ENCODE results near the gene HID1.
A peak's percentile ranks its signal among the peaks of the same experiment; 100 is the strongest.
"Not testable (repeated sequence)": the region's sequence is repeated elsewhere in the genome, so short reads cannot be mapped to it uniquely, and the experiment has no call there.

HID1 gene

DNA sequence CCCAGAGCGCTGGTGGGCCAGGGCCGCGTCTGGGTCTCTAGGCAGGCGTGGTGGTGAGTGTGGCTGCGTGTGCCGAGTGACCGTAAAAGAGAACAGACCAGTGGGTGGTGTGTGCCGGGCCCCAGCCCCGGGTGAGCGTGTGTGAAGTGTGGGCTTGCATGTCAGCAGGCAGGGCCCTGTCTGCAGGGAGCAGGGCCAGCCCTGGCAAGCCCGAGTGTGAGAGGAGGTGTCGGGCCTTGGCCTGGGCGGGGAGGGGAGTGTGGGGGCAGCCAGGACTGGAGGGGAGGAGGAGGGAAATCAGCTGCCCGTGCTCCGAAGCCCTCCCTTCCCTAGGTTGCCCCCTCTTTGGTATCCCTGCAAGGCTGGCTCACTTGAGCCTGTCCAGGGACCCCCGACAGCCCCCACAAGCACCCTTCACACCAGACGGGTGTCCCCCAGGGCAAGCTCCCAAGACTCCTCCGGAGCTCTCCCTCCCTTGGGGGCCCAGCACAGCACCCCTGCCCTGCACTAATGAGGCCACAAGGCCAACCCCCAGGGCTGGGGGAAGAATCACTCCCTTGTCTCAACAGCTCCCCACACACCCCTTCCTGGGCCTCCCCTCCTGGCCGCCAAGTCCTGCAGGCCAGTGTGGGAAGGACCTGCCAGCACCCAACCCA, 51.4 kb downstream of the HID1 start:
- DNase-seq, result no peak

DNA sequence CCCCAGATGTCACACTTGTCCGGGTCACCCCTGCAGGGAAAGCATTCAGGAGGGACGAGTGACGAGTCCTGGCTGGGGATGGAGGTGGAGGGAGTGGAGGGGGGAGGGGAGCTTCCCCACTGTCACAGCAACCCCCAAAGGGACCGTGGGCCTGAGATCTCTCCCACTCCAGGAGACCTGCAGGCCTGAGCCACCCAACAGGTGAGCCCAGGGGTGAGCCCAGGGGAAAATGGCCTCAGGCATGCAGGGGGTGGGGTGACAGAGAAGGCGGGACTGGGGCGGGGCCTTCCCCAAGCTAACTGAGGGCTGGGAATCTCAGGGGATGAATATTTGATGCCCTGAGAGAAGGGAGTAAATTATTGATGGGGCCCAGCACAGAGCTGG, 51.9 kb downstream of the HID1 start:
- DNase-seq, result no peak

DNA sequence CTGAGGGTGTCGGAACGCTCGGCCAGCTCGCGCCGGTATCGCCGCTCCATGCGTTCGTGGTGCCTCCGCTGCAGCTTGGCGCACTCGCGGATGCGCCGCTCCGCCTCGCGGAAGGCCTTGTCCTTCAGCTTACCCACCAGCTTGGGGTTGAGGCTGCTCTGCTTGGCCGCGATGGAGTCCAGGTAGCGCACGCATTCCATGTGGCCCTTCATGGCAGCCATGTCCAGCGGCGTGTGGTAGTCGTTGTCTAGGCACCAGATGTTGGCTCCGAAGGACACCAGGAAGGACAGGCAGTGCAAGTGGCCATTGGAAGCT, 52.3 kb downstream of the HID1 start:
- DNase-seq, result no peak

DNA sequence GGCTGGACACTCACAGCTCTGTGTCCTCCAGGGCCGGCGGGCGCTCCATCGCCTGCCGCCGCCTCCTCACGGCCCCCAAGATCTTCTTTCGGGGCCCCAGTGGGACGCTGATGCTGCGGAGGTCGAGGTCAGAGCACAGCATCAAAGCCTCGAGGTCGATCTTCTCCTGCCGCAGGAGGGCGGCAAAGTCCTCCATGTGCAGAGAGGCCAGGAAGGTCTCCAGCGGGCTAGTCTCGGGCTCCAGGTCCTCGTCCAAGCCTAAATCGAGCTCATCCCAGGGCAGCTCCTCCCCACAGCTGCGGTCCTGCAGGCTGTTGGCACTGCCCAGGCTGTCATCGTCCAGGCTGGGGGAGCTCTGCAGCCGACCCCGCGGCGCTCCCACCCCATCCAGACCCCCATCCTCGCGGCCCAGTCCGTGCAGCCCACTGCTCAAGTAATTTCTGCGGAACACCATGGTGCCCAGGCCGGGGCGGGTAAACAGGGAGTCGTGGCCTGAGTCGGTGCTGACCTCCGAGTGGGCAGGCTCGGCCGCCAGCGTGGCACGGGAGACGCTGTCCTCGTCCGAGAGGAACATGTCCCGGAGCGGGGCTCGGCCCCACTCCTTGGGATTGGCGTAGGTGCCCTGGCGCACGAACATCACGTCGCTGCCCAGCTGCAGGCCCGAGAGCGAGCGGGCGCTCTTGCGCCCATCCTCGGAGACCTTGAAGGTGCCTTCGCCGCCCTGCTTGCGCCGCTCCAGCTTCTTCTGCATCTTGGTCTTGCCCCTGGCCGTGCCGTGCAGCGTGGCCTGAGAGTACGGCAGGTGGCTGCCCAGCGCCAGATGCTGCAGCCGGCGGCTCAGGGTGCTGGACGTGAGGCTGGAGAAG, 52.9 kb downstream of the HID1 start:
- DNase-seq, result peak; percentile 6

DNA sequence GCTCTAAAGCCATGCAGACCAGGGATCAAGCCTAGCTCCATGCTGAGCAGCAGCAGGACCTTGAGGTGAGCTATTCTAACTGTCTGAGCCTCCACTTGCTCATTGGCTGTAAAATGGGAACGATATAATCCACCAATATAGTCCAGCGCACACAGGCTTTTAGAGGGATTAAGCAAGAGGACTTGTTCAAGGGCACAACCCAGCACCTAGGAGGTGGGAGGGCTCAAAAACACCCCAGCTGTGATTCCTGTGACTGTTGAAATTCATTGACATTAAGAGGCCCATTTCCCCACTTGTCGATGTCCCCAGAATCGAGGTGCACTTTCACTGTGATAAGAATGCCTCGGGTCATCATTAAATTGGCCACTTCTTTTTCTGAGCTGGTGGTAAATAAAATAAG, 53.7 kb downstream of the HID1 start:
- DNase-seq, result no peak

DNA sequence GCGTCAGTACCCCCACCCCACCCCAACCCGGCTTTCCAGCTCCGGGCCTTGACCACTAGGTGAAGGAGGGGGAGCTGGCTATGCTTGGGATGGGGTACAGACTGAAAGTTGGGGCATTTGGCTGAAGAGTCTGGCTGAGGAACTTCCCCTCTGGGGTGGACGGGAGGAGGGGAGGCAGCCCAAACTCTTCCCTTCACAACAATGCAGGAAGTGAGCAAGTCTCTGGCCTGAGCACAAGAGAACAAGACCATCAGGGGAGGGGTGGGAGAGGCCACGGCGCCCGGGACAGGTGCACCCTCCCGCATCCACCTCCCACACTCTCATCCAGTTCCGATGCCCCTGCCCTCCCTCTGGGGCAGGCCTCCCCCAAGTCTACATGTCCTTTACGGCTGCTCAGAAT, 55.1 kb downstream of the HID1 start:
- no peak for DNase-seq

DNA sequence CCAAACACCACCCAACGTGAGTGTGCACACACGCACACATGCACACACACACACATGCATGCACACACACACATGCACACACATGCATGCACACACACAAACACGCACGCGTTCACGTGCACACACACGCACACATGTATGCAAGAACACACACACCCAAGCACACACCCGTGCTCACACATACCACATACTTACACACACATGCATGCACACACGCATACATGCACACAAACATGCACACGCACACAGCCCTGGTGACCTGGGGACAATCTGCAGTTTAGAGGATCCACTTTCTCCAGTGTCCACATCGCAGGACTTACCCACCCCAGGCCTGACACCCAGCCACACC, 55.7 kb downstream of the HID1 start:
- no peak for DNase-seq

DNA sequence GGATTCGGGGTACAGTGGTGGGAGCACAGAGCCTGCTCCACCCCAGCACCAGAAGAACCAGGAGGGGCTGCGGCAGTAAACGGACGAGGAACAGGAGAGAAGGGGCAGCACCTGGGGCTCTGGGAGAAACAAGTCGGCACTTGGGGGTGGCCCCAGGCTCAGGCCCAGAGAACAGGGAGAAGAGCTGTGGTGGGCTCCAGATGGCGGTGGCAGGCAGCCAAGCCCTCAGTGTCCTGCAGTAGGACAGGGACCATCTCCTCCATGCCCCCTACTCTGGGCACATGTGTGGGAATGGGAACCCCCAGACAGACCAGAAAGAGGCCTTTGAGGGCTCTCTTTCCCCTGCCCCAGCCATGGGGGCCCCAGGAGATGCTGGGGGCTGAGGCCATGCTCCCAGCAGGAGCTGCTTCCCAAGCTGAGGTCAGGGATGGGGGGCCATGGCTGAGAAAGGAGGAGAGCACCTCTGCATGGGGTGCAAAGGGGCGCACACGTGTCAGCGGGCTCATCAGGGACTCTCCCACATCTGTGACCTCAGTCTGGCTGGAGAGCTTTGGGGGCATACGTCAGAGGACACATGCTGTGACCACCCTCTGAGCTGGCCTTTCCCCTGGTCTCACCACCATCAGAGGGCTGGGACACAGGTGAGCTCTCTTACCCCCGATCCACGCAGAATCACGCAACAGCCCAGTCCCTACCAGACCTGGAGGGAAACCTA, 56.3 kb downstream of the HID1 start:
- no peak for DNase-seq

DNA sequence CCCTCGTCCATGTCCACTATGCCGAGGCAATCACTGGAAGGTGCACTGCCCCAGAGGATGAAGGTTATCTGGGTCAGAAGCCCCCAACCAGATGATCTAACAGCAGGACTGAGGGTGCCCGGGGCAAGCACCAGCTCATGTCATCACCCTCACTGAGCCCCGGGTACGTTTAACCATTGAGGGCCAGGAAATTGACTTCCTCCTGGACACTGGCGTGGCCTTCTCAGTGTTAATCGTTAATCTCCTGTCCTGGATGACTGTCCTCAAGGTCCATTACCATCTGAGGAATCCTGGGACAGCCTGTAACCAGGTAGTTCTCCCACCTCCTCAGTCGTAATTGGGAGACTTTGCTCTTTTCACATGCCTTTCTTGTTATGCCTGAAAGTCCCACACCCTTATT, 61.1 kb downstream of the HID1 start:
- DNase-seq, result not testable (repeated sequence)

DNA sequence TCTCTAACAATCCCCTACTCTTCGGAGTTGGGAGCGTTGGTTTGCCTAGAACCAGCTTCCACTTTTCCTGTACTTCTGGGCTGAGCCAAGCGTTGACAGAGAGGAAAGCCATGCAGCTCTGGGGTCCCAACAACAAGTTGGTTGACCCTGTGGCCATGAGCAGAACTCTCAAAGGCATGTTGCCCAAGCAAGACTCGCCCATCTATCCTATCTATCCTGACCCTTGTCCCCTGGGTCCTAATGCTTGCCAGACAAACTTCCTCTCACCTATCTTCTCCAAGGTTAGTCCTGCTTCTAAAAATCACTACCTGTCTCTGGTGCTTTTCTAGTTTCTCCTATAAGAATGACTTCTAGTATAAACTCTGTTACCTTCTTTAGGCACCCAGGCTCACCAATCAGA, 63.5 kb downstream of the HID1 start:
- DNase-seq, result not testable (repeated sequence)

DNA sequence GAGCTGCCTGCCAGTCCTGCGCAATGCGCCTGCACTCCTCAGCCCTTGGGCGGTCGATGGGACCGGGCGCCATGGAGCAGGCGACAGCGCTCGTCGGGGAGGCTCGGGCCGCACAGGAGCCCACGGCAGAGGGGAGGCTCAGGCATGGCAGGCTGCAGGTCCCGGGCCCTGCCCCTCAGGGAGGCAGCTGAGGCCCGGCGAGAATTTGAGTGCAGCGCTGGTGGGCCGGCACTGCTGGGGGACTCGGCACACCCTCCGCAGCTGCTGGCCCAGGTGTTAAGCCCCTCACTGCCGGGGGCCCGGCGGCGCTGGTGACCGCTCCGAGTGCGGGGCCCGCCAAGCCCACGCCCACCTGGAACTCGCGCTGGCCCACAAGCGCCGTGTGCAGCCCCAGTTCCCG, 65.5 kb downstream of the HID1 start:
- no peak for DNase-seq

DNA sequence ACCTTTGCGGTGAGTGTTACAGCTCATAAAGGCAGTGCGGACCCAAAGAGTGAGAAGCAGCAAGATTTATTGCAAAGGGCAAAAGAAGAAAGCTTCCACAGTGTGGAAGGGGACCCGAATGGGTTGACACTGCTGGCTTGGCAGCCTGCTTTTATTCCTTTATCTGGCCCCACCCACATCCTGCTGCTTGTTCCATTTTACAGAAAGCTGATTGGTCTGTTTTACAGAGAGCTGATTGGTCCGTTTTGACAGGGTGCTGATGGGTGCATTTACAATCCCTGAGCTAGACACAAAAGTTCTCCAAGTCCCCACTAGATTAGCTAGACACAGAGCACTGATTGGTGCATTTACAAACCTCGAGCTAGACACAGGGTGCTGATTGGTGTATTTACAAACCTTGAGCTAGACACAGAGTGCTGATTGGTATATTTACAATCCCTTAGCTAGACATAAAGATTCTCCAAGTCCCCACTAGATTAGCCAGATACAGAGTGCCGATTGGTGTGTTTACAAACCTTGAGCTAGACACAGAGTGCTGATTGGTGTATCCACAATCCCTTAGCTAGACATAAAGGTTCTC, 66.3 kb downstream of the HID1 start:
- not testable (repeated sequence) for DNase-seq

DNA sequence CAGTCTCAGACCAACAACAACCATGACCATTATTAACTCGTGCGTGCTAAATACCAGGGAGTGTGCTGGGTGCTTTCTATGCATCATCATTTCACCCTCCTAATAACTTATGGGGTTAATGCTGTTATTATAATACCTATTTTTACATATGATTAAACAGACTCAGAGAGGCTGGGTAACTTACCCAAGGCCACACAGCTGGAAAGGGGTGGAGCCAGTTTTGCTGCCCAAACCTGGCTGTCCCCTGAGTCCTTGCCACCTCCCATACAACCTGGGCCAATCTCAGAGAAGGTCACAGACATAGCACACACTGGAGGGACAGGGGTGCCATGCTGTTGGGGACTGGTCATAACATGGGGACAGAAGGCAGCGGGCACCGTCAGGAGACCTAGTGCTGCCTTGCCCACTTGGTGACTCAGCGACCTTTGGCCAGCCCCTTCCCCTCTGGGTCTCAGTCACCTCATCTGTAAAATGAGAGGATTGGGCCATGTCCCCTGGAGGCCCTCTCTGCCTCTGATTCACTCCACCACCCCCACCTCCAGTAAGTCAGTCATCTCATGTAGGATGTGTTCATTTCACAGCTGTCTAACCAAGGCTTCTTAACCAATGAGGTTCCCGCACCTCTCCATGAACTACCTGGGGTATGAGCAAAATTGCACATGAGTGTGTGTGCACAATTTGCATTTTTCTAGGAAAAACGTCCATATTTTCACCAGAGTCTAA, 67.7 kb downstream of the HID1 start:
- DNase-seq, result no peak

DNA sequence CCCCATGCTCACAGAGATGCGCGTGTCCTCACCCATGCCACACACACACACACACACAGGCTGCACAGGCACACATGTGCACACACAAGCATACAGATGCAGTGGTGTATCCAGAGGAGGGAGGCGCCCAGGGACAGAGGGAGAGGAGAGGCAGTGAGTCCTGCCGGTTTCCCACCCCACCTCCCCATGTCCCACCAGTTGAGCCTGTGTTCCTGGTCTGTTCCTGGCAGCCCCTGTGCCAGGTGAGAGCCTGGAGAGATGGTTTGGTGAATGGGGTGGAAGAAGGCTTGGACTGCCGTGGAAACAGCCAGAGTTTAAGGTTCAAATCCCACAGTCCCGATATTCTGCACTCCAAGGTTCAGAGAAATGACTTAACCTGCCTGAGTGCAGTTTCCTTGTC, 68.9 kb downstream of the HID1 start:
- DNase-seq, result no peak

DNA sequence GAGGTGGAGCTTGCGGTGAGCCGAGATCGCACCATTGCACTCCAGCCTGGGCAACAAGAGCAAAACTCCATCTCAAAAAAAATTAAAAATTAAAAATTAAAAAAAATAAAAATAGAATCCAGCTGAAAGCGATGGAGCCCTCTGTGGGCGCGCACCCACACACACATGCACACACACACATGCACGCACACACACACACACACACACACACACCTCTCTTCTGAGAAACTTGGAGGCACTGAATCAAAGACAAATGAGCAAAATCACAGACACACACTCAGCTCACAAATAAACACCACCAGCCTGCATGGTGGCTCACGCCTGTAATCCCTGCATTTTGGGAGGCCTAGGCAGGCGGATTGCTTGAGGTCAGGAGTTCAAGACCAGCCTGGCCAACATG, 69.5 kb downstream of the HID1 start:
- DNase-seq, result no peak

DNA sequence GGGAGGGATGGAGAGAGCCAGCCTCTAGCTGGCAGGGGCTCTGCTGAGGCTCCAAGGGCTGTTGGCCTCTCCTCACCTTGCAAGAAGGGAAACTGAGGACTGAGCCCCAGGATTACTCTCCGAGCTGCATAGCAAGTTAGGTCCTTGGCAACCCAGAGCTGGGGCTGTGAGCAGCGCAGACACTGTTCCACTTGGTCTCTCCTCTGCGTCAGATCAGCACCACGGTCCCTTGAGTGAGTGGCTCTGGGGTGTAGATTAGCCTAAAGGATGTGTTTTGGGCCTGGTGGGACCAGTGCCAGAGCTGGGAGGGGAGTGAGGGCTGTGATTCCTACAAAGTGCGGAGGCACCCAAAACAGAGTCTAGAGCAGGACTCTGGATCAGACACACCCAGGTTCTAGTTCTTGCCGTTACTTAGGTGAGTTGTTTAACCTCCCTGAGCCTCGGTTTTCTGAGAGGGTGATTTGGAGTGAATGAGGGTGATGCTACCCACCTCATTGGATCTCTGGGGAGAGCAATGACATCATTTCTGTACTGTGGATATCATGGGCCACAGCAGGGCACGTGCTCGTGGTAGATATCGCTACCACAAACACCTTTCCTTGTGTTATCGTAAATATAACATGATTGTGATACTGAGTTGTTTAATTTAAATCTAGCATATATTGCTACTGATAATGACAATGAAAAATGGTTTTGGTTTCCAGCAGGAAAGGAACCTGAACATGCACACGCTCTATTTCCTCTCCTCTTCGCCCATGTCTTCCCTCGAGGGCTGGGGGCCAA, 71.0 kb downstream of the HID1 start:
- DNase-seq, result no peak

Measured in stimulated activated CD4-positive, alpha-beta T cell treated with anti-CD3 and anti-CD28 coated beads, Interleukin-12 subunit alpha, Interleukin-12 subunit beta, amount 100 ng/mL, for 4 hours (primary cell).